SK-N-MC (cell line): ENCODE data around the gene JPH3.

Experiments used
- EZH2 ChIP-seq: fragments of 200-600 bp; sonication (generic); IDR thresholded peaks from one replicate; pipeline ENCODE4 v1.6.1; 2017; ENCODE audit warnings: antibody characterized with exemption
- POLR2AphosphoS5 ChIP-seq: IDR thresholded peaks from 2 replicates; pipeline ENCODE4 v1.6.1; 2012; ENCODE audit warnings: mild to moderate bottlenecking, low read depth, low read length, borderline replicate concordance

- TF ChIP-seq EZH2 (no peak), POLR2AphosphoS5 (no peak)
Measured at GRCh38 chr16:87642491-87642890, 40.2 kb downstream of the JPH3 start.
